ENCODE measurements around the gene CD27. TPM values are rescaled to one million over a fixed set of nuclear protein-coding genes. Genes with fewer than 3 reads are reported as not detected.
A peak's percentile ranks its signal among the peaks of the same experiment; 100 is the strongest.
"Not testable (repeated sequence)": the region's sequence is repeated elsewhere in the genome, so short reads cannot be mapped to it uniquely, and the experiment has no call there.

Gene CD27
- total RNA-seq, 1 donor from 2014 or later, result not detected

- Mint-ChIP-seq H3K36me3 (ENCODE audit: unreplicated experiment) (peaks cover 5% of the 10 kb centered on the region), H3K27me3 (ENCODE audit: unreplicated experiment) (peaks cover 4% of the 10 kb centered on the region), H3K4me1 (ENCODE audit: low read depth, unreplicated experiment) (peaks cover 1% of the 10 kb centered on the region), H3K27ac (ENCODE audit: unreplicated experiment) (no peak overlapping the region), H3K9me3 (ENCODE audit: unreplicated experiment) (peaks cover 15% of the 10 kb centered on the region), H3K4me3 (ENCODE audit: unreplicated experiment) (peak overlapping the region; percentile 90)
- no peak for DNase-seq
- TF ChIP-seq CTCF (IDR thresholded peaks at IDR 0.05; ENCODE audit: partially characterized antibody, unreplicated experiment), result no peak
Measured at GRCh38 chr12:6471989-6472360, 27.2 kb downstream of the CD27 start.

GRCh38 chr12:6472491-6472890 is 27.7 kb downstream of the CD27 start:
- H3K9me3 Mint-ChIP-seq (ENCODE audit: unreplicated experiment), result peaks cover 15% of the 10 kb centered on the region
- no peak overlapping the region for H3K4me3 Mint-ChIP-seq (ENCODE audit: unreplicated experiment)
- H3K36me3 Mint-ChIP-seq (ENCODE audit: unreplicated experiment), result peaks cover 5% of the 10 kb centered on the region

GRCh38 chr12:6475233-6475975 is 30.6 kb downstream of the CD27 start:
- Mint-ChIP-seq H3K27me3 (ENCODE audit: unreplicated experiment) (peaks cover 10% of the 10 kb centered on the region), H3K9me3 (ENCODE audit: unreplicated experiment) (peaks cover 12% of the 10 kb centered on the region)
- not testable (repeated sequence) for DNase-seq; H3K27ac Mint-ChIP-seq (ENCODE audit: unreplicated experiment); H3K4me3 Mint-ChIP-seq (ENCODE audit: unreplicated experiment); H3K36me3 Mint-ChIP-seq (ENCODE audit: unreplicated experiment); H3K4me1 Mint-ChIP-seq (ENCODE audit: low read depth, unreplicated experiment)

More at GRCh38 chr12:6472491-6472890, 27.7 kb downstream of the CD27 start:
- H3K4me1 Mint-ChIP-seq (ENCODE audit: low read depth, unreplicated experiment), result peaks cover 1% of the 10 kb centered on the region
- peaks cover 4% of the 10 kb centered on the region for H3K27me3 Mint-ChIP-seq (ENCODE audit: unreplicated experiment)
- H3K27ac Mint-ChIP-seq (ENCODE audit: unreplicated experiment), result no peak overlapping the region
- no peak for DNase-seq
- TF ChIP-seq CTCF (IDR thresholded peaks at IDR 0.05; ENCODE audit: partially characterized antibody, unreplicated experiment), result no peak

GRCh38 chr12:6476489-6476888 is 31.7 kb downstream of the CD27 start:
- Mint-ChIP-seq H3K36me3 (ENCODE audit: unreplicated experiment) (peaks cover 5% of the 10 kb centered on the region), H3K4me1 (ENCODE audit: low read depth, unreplicated experiment) (peaks cover 1% of the 10 kb centered on the region), H3K27me3 (ENCODE audit: unreplicated experiment) (peaks cover 8% of the 10 kb centered on the region), H3K4me3 (ENCODE audit: unreplicated experiment) (no peak overlapping the region), H3K27ac (ENCODE audit: unreplicated experiment) (no peak overlapping the region), H3K9me3 (ENCODE audit: unreplicated experiment) (peaks cover 7% of the 10 kb centered on the region)
- DNase-seq, result no peak
- TF ChIP-seq CTCF (IDR thresholded peaks at IDR 0.05; ENCODE audit: partially characterized antibody, unreplicated experiment), result no peak

GRCh38 chr12:6477601-6478377 is 33.0 kb downstream of the CD27 start:
- not testable (repeated sequence) for H3K27me3 Mint-ChIP-seq (ENCODE audit: unreplicated experiment); H3K9me3 Mint-ChIP-seq (ENCODE audit: unreplicated experiment); H3K4me3 Mint-ChIP-seq (ENCODE audit: unreplicated experiment); H3K36me3 Mint-ChIP-seq (ENCODE audit: unreplicated experiment); DNase-seq; H3K4me1 Mint-ChIP-seq (ENCODE audit: low read depth, unreplicated experiment); H3K27ac Mint-ChIP-seq (ENCODE audit: unreplicated experiment)

- no peak for TF ChIP-seq CTCF (IDR thresholded peaks at IDR 0.05; ENCODE audit: partially characterized antibody, unreplicated experiment)
- DNase-seq, result no peak
- H3K9me3 Mint-ChIP-seq (ENCODE audit: unreplicated experiment), result peaks cover 5% of the 10 kb centered on the region
- peaks cover 1% of the 10 kb centered on the region for H3K4me1 Mint-ChIP-seq (ENCODE audit: low read depth, unreplicated experiment)
- no peak overlapping the region for H3K4me3 Mint-ChIP-seq (ENCODE audit: unreplicated experiment)
- H3K27ac Mint-ChIP-seq (ENCODE audit: unreplicated experiment), result no peak overlapping the region
- H3K27me3 Mint-ChIP-seq (ENCODE audit: unreplicated experiment), result peaks cover 8% of the 10 kb centered on the region
- H3K36me3 Mint-ChIP-seq (ENCODE audit: unreplicated experiment), result peaks cover 5% of the 10 kb centered on the region
Measured at GRCh38 chr12:6478416-6478815, 33.7 kb downstream of the CD27 start.
